Mesothelial cell of epicardium (in vitro differentiated cells): ENCODE results near the gene THOP1. TPM values are rescaled to one million over a fixed set of nuclear protein-coding genes. Genes with fewer than 3 reads are reported as not detected.
"Not testable (repeated sequence)": the region's sequence is repeated elsewhere in the genome, so short reads cannot be mapped to it uniquely, and the experiment has no call there.

ENCODE experiments used
- DNase-seq, 2 experiments: peaks; one replicate each; pipeline ENCODE4 v3.0.0; 2021; ENCODE audit warnings: low spot score in 2 of 2; ENCODE audit not compliant: unreplicated experiment in 2 of 2
- H3K27ac Mint-ChIP-seq: 2 replicates; pipeline ENCODE4 v1.8.0; 2021; ENCODE audit warnings: mixed read lengths
- H3K27me3 Mint-ChIP-seq: 2 replicates; pipeline ENCODE4 v1.8.0; 2021; ENCODE audit warnings: low read depth, mixed read lengths
- H3K36me3 Mint-ChIP-seq: 2 replicates; pipeline ENCODE4 v1.8.0; 2021; ENCODE audit warnings: mixed read lengths
- H3K4me1 Mint-ChIP-seq: 2 replicates; pipeline ENCODE4 v1.8.0; 2021; ENCODE audit warnings: mixed read lengths
- H3K4me3 Mint-ChIP-seq: 2 replicates; pipeline ENCODE4 v1.8.0; 2021; ENCODE audit warnings: mild to moderate bottlenecking, moderate library complexity, mixed read lengths
- H3K9me3 Mint-ChIP-seq: 2 replicates; pipeline ENCODE4 v1.8.0; 2021; ENCODE audit warnings: mixed read lengths
- CTCF ChIP-seq: fragments of 200-600 bp; sonication (generic); IDR thresholded peaks from one replicate; pipeline ENCODE4 v1.5.0; 2021; ENCODE audit warnings: antibody characterized with exemption; ENCODE audit not compliant: unreplicated experiment
- total RNA-seq: library from RNA; stranded (reverse); gene quantifications from 3 replicates; pipeline ENCODE4 v1.2.1, GENCODE V29; 2021

The THOP1 gene
- total RNA-seq, 1 donor from 2014 or later, result 80.8 TPM

GRCh38 chr19:2816641-2817040 is 31.3 kb downstream of the THOP1 start:
- DNase-seq, result no peak
- H3K36me3 Mint-ChIP-seq, result no peaks in the 10 kb centered on the region
- H3K4me3 Mint-ChIP-seq, result no peak overlapping the region
- peaks cover 3% of the 10 kb centered on the region for H3K4me1 Mint-ChIP-seq
- H3K9me3 Mint-ChIP-seq, result no peaks in the 10 kb centered on the region
- no peak for TF ChIP-seq CTCF
- H3K27ac Mint-ChIP-seq, result no peak overlapping the region
- no peaks in the 10 kb centered on the region for H3K27me3 Mint-ChIP-seq

- H3K4me1 Mint-ChIP-seq, H3K36me3 Mint-ChIP-seq, DNase-seq, H3K4me3 Mint-ChIP-seq, H3K27me3 Mint-ChIP-seq, H3K9me3 Mint-ChIP-seq, H3K27ac Mint-ChIP-seq: not testable (repeated sequence)
Measured at GRCh38 chr19:2817237-2817829, 32.0 kb downstream of the THOP1 start.

GRCh38 chr19:2819540-2820111 is 34.3 kb downstream of the THOP1 start, which contains the start of gene ZNF554:
ZNF554 (plus strand) TSS chr19:2819868; CDS start chr19:2820072, 204 bp downstream.
- H3K27ac Mint-ChIP-seq, result peak within 1 kb of the TSS; percentile 85
- peaks cover 3% of the 10 kb centered on the region for H3K4me1 Mint-ChIP-seq
- no peaks in the 10 kb centered on the region for H3K9me3 Mint-ChIP-seq
- peak within 1 kb of the TSS; percentile 93 for H3K4me3 Mint-ChIP-seq
- no peaks in the 10 kb centered on the region for H3K27me3 Mint-ChIP-seq
- peak; percentile 99 for DNase-seq
- peak; percentile 93 for TF ChIP-seq CTCF
- H3K36me3 Mint-ChIP-seq, result peaks cover 6% of the 10 kb centered on the region

GRCh38 chr19:2820112-2820702 is 34.9 kb downstream of the THOP1 start:
- H3K9me3 Mint-ChIP-seq, result no peaks in the 10 kb centered on the region
- peaks cover 9% of the 10 kb centered on the region for H3K36me3 Mint-ChIP-seq
- H3K27me3 Mint-ChIP-seq, result no peaks in the 10 kb centered on the region
- H3K27ac Mint-ChIP-seq, result peak overlapping the region; percentile 85
- peak in 1 of 2 experiments; percentile 55 for DNase-seq
- H3K4me3 Mint-ChIP-seq, result peak overlapping the region; percentile 93
- peaks cover 3% of the 10 kb centered on the region for H3K4me1 Mint-ChIP-seq
- TF ChIP-seq CTCF, result no peak

GRCh38 chr19:2822846-2823245 is 37.5 kb downstream of the THOP1 start:
- H3K9me3 Mint-ChIP-seq, result peaks cover 8% of the 10 kb centered on the region
- no peak for DNase-seq
- no peak for TF ChIP-seq CTCF
- no peaks in the 10 kb centered on the region for H3K27me3 Mint-ChIP-seq
- H3K4me3 Mint-ChIP-seq, result no peak overlapping the region
- H3K36me3 Mint-ChIP-seq, result peaks cover 29% of the 10 kb centered on the region
- H3K27ac Mint-ChIP-seq, result no peak overlapping the region
- H3K4me1 Mint-ChIP-seq, result peaks cover 3% of the 10 kb centered on the region

GRCh38 chr19:2823646-2824045 is 38.3 kb downstream of the THOP1 start:
- H3K27ac Mint-ChIP-seq, result no peak overlapping the region
- H3K36me3 Mint-ChIP-seq, result peaks cover 37% of the 10 kb centered on the region
- H3K9me3 Mint-ChIP-seq, result peaks cover 15% of the 10 kb centered on the region
- no peak for TF ChIP-seq CTCF
- peaks cover 3% of the 10 kb centered on the region for H3K4me1 Mint-ChIP-seq
- no peaks in the 10 kb centered on the region for H3K27me3 Mint-ChIP-seq
- no peak overlapping the region for H3K4me3 Mint-ChIP-seq
- DNase-seq, result no peak
